H54 (cell line): ENCODE results near the gene WWOX.

ENCODE experiments used
- DNase-seq: peaks from one replicate; pipeline ENCODE4 v3.0.0; 2011; ENCODE audit warnings: low spot score, mixed read lengths; ENCODE audit not compliant: insufficient read length
- FAIRE-seq: peaks from 3 replicates; lab custom pipeline; 2011; peaks lifted over from hg19 to GRCh38; lab: Jason Lieb, UNC
- POLR2A ChIP-seq: IDR thresholded peaks from 2 replicates; pipeline ENCODE4 v1.6.1; 2011; ENCODE audit warnings: low read depth, mild to moderate bottlenecking, low read length

Gene WWOX

DNA sequence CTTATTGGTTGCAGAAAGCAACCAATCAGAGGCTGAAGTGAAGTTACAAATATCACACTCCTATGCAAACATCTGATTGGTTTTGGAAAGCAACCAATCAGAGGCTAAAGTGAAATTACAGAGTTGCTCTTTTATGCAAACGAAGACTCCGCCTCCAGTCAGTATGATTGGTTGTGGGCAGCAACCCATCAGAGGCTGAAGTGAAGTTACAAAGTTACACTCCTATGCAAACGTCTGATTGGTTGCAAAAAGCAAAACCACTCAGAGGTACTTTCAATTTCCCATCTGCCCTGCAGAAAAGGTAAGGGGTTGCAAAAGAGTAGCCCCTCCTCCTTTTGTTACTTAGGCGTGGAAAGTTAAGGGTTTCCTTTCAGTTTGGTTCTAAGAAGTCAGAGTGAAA lies 803.8 kb downstream of the WWOX start:
- DNase-seq: no peak
- FAIRE-seq: no peak
- no peak for TF ChIP-seq POLR2A

DNA sequence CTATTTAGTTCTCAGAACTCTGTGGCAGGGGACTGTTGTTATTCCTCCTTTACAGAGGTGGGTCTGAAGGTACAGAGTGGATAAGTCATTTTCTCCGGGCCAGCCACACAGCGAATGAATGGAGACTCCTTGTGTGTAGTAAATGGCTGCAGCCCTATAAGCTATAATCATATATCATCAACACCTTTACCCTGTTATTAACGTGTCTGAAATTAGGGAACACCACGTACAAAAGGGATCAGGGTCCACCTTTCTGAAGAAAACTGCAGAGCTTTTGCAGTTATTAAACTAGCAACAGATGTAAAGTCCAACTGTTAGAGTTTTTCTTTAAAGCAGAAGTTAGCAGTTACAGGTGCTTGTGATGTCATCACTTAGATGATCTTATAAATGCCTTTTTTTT lies 804.4 kb downstream of the WWOX start:
- no peak for TF ChIP-seq POLR2A
- no peak for FAIRE-seq
- no peak for DNase-seq

DNA sequence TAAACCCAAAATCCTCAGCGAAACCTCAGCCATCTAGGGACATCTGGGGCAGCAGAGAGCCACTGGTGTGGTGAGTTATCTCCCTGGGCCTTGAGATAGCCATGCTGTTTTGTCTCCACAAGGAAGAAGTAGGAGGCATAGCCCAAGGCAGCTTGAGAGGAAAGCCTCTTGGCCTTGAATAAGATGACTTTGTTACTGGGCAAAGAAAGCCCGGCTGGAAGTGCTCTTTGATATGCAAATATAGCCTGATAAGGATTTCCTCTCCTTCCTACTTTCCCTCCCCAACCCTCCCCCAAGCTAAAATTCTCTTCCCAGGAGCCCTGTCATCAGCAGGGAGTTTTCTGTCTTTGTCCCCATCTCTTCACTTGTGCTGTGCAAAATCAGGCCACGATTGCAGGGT lies 806.7 kb downstream of the WWOX start:
- DNase-seq: no peak
- FAIRE-seq: no peak
- no peak for TF ChIP-seq POLR2A

DNA sequence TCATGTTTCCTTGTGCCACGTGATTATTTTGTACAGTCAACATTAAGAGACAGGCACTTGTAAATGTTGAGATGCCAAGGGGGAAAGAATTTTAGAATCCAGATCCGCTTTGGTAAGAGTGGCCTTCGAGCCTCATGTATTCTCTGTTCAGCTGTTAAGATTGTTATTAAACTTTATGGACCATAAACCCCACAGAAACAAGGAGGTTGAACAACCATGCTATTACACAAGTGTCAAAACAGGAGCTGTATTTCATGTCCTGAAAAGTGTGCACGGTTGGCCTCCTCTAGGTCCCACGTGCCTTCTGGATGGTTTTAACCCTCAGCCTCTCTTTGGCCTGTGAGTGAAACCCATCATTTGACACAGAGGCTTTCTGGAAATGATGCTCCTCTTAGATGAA lies 809.8 kb downstream of the WWOX start:
- FAIRE-seq: no peak

DNA sequence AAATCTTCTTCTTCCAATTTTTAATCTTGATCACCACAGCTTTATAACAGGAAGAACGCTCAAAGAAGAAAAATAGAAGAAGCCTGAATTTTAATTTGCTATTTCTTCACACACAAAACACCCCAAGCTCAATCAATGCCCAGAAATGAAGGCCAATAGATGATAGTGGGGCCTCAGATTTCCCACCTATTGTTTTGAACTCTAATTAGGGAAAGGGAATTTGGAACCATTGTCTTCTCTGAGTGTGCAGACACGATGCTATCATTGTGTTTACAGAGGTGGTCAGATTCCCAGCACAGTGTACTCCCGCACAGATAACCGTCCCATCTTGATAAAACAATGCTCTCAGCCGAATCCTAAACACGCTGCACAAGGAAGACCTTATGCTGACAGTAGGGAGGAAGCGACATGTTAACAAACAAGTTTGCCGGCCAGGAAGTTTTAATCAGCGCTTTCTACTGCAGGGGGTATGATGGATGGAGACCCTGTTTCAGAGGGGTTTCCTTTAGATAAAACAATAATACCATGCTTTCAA lies 816.4 kb downstream of the WWOX start:
- FAIRE-seq (no peak), DNase-seq (no peak)
- TF ChIP-seq POLR2A: no peak

More for the DNA sequence above, 809.8 kb downstream of the WWOX start:
- DNase-seq: no peak
- no peak for TF ChIP-seq POLR2A

DNA sequence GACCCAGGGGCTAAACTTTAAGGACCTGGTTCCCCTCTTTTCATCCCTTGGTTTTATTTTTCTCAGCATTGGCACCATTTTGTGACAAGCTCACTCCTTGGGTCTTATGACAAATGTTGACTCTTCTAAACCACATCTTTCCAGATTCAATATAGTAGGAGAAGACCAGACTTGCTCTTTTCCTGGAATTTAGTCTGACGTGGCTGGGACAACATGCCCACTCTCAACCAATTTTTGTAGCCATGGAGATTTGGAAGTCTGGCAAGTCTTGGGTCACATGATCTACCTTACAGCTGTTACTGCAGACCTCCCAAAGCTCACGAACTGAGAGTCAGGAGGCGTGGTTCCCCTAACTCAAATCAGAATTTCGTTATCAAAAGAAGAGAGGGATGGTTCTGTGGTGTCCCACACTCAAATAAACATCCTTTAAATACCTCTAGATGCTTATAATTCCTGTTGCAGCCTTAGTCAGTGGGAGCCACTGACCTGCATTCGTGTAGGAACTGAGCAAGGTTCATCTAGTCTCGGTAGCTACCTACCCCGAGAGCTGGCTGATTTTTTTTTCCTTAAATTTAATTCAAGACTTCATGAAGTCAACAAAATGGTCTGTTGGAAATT lies 817.6 kb downstream of the WWOX start:
- no peak for TF ChIP-seq POLR2A
- FAIRE-seq: no peak
- no peak for DNase-seq

DNA sequence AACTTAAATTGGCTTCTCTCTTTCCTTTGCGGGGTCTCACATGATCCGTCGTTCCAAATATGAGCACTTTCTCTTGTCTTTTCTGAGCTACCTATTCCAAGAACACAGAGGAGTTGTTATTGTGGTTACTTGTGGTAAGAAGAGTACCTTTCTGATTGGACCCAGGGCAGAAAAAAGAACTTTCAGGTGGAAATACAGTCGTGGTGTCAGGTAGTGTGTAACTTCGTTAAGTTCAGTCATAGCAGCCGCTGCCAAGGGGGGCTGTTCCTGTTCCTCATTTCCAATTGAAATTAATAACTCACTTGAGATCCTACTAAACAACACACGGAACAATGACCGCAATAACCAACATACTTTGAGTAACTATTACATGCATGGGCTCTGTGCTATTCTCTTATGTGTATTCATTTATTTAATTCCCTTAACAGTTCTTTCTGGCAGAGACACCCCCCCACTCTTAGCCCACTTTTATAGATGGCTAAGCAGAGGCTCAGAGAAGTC lies 819.4 kb downstream of the WWOX start:
- DNase-seq (no peak), FAIRE-seq (no peak)
- TF ChIP-seq POLR2A: no peak

DNA sequence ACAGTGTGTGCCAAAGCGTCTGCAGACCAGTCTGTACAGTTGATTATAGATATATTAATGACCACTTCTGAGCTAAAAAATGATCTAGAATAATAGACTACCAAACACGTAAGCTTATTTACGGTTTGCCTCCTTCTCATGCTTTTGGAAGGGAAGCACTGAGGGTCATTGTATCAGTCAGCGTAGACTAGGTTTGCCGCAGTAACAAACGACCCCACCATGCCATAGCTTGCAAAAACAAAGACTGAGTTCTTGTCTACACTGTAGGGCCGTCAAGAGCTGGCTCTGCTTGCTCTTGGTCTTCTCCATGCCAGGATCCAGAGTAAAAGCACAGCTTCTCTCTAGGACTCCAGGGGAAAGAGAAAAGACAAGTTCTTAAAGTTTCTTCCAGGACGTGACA lies 820.4 kb downstream of the WWOX start:
- DNase-seq (no peak), FAIRE-seq (no peak)
- TF ChIP-seq POLR2A: no peak

DNA sequence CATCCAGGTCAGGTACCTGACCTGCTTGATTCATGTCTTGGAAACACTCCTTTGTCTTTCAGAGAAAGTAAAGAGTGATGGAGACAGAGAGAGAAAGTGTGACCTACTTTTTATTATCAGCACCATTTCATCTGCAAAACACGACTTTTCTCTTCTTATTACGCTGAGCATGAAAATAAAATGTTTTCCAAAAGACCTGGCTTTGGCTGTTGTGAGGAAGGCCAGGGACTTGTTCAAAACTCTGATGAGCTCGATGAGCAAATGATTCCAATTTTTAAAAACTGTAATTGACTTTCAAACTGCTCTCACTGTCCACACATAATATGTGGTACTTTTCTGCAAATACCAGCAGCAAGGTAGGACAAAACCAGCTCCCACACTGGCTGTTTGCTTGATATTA lies 821.2 kb downstream of the WWOX start:
- FAIRE-seq (no peak), DNase-seq (no peak)
- TF ChIP-seq POLR2A: no peak

DNA sequence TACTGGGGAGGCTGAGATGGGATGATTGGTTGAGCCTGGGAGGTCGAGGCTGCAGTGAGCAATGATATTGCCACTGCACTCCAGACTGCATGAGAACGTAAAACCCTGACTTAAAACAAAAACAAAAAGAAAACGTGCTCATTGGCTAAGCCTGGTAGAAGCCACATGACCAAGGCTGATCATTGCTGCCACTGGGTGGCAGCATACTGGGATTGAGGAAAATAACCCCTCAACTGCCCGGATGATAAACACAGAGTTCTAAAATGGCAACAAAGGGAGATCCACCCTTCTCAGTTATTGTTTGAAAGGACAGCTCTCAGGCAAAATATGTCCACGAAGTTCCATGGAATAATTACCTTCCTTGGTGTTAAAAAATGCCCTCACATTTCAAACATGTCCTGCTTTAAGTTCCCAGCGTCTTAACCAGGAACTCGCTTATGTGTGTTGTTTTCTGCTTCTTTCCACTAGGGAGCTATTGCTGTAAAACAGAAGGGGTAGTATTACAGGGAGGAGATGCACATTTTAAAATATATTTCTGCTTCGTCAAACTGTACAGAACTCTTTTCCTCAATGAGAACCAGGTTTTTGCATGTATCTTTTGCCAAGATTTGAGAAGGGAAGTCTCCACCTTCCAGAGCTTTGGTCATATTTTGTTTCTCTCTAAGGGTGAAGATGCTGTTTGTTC lies 825.8 kb downstream of the WWOX start:
- no peak for DNase-seq
- no peak for FAIRE-seq
- TF ChIP-seq POLR2A: no peak

DNA sequence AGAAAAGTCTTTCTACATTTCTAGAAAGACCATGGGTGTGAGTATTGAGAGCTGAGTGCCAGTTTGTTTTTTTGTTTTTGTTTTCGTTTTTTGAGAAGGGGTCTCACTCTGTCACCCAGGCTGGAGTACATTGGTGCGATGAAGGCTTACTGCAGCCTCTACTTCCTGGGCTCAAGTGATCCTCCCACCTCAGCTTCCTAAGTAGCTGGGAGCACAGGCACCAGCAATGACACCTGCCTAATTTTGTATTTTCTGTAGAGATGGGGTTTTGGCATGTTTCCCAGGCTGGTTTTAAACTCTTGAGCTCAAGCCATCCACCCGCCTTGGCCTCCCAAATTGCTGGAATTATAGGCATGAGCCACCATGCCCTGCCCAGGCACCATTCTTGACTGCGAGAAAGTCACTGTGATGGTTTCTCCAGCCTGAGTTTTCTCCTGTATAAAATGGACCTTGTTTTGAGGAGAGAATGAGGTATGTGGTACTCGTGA lies 827.3 kb downstream of the WWOX start:
- TF ChIP-seq POLR2A: no peak
- DNase-seq (no peak), FAIRE-seq (no peak)

DNA sequence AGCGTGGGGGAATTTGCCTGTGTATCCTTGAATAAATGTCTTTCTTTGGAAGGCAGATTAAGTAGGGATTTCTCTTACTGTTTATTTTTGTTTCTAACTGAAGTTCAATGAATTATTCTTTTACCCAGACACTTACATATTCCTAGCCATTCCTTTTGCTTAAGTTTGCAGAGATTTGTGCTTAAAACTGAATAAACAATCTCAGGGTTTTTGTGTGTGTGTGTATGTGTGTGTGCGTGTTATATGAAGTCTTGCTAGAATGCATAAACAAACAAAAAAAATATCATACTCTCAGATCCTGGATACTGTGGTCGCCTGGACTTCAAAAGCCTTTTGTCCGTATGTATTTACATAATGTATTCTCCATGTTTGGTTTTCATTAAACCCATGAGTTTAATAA lies 828.3 kb downstream of the WWOX start:
- TF ChIP-seq POLR2A: no peak
- no peak for DNase-seq
- FAIRE-seq: no peak

DNA sequence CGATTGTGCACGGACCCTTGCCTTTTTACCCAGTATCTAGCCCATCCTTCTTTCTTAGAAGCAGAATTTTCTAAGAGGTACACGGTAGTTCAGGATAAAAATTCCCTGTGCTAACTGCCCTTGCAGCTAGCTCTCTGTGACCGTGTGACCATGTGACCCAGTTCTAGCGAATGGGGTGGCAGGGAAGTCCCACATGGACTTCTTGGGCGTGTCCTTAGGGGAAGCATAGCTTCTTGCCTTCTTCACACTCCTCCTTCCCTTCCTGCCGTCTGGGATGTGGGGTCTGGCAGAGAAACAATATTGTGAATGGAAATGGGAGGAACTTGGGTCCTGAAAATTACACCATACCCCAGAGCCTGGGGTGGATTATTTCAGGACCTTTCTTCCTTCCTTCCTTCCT lies 830.4 kb downstream of the WWOX start:
- FAIRE-seq (no peak), DNase-seq (no peak)
- TF ChIP-seq POLR2A: no peak

DNA sequence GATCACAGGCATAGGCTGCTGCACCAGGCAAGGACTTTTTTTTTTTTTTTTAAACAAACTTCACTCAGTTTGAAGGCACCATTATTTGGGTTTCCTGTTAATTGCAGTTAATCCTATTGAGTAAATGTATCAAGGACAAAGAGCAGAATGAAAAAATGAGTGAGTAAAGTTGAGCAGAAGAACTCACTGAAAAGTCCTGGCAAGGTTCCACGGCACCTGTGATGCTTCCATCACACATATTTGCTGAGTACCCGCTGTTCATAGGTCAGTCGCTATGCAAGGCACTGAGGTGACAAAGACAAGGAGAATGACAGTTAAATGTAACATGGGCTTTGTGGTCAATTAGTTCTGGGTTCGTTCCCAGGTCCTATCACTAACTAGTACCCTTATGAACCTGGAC lies 831.1 kb downstream of the WWOX start:
- FAIRE-seq (no peak), DNase-seq (no peak)
- no peak for TF ChIP-seq POLR2A

DNA sequence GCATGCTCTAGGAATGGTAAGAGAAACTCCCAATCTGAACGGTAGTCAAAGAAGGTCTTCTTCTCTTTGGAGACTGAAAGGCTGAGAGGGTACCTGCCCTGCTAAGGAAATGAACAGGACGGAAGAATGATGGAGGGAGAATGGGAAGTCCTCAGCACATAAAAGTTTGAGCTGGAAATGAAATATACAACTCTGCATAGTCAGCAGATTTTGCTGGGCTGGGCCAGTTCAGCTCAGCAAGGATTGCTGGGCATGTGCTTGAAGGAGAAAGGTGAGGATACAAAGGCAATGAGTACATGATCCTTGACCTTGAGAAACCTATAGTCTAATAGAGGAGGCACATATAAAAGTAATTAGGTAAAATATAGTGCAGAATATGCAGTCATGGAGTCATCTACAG lies 831.8 kb downstream of the WWOX start:
- DNase-seq: no peak
- no peak for TF ChIP-seq POLR2A
- no peak for FAIRE-seq

DNA sequence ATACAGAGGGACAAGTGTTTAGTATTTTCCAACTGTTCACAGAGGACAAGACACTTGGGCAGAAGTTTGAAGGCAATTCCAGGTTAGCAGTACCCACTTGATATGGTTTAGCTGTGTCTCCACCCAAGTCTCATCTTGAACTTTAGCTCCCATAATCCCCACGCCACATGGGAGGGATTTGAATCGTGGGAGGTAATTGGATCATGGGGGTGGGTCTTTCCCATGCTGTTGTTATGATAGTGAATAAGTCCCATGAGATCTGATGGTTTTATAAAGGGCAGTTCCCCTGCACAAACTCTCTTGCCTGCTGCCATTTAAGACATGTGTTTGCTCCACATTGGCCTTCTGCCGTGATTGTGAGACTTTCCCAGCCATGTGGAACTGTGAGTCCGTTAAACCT lies 832.2 kb downstream of the WWOX start:
- DNase-seq (no peak), FAIRE-seq (no peak)
- TF ChIP-seq POLR2A: no peak
